BJ (cell line): ENCODE measurements around the gene FAM107B. TPM values are rescaled to one million over a fixed set of nuclear protein-coding genes. Genes with fewer than 3 reads are reported as not detected.

Experiments used
- CTCF ChIA-PET: fragments of 350-600 bp; formaldehyde crosslinking; extraction: SDS; loops from one replicate; lab custom pipeline; 2021; ENCODE audit warnings: antibody characterized with exemption, inconsistent platforms; lab: Yijun Ruan, JAX
- POLR2A ChIA-PET: fragments of 300-600 bp; sonication (Branson Sonifier 250); formaldehyde crosslinking; extraction: SDS; loops from one replicate; lab custom pipeline; 2021; ENCODE audit warnings: antibody characterized with exemption; lab: Charles Lee
- DNase-seq: peaks from one replicate; pipeline ENCODE4 v3.0.0-alpha.2; 2011; ENCODE audit warnings: low read depth
- H3K27me3 ChIP-seq: 2 replicates; pipeline ENCODE4 v1.6.0; 2011; ENCODE audit warnings: low read length; ENCODE audit not compliant: control insufficient read depth, insufficient read depth
- H3K36me3 ChIP-seq: 2 replicates; pipeline ENCODE4 v1.5.1; 2011; ENCODE audit warnings: low read length; ENCODE audit not compliant: control insufficient read depth, insufficient read depth
- H3K4me3 ChIP-seq: 2 replicates; pipeline ENCODE4 v1.5.1; 2011; ENCODE audit warnings: low read depth, mild to moderate bottlenecking, control low read depth, low read length
- polyA plus RNA-seq: library from polyadenylated mRNA; depleted of rRNA; stranded (reverse); fragments of >200 nt; gene quantifications from 2 replicates; pipeline ENCODE4 v1.2.3, GENCODE V29; 2011
- TF ChIP-seq, protein P1 (sequence below): IDR thresholded peaks from 2 replicates; pipeline ENCODE4 v1.5.1; 2011; ENCODE audit warnings: low read depth, mild to moderate bottlenecking, control low read depth, inconsistent platforms, low read length, moderate library complexity; ENCODE audit not compliant: insufficient read depth

The FAM107B gene
- polyA plus RNA-seq, 1 experiment = 11.3 TPM

DNA sequence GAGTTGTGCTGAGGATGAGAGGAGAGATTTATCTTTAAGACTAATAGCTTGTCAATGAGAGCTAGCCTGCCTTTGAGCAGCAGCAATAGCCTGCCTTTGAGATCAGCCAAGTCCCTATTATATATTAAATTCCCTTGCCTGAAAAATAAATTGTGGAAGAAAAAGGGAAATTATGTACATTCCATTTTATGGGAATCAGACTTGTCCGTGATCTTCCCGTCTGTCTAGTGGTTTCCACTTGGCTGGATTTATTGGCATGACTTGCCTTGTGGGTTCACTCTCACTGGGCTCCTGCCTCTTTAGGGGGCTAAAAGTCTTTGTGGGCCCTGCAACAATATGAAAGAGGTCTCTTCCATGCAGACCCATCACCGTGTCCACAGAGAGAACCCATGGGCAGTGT, 272.3 kb downstream of the FAM107B start:
- TF ChIP-seq, protein P1, sequence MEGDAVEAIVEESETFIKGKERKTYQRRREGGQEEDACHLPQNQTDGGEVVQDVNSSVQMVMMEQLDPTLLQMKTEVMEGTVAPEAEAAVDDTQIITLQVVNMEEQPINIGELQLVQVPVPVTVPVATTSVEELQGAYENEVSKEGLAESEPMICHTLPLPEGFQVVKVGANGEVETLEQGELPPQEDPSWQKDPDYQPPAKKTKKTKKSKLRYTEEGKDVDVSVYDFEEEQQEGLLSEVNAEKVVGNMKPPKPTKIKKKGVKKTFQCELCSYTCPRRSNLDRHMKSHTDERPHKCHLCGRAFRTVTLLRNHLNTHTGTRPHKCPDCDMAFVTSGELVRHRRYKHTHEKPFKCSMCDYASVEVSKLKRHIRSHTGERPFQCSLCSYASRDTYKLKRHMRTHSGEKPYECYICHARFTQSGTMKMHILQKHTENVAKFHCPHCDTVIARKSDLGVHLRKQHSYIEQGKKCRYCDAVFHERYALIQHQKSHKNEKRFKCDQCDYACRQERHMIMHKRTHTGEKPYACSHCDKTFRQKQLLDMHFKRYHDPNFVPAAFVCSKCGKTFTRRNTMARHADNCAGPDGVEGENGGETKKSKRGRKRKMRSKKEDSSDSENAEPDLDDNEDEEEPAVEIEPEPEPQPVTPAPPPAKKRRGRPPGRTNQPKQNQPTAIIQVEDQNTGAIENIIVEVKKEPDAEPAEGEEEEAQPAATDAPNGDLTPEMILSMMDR = no peak
- ChIA-PET CTCF (interaction anchor here (1.7 kb wide), 1 partner anchor 321 kb away, joined by 6 read pairs; no protein-coding TSS in a partner anchor), POLR2A (no interaction called here)
- no peak for DNase-seq
- Histone ChIP-seq H3K27me3 (no peaks in the 10 kb centered on the region), H3K36me3 (no peaks in the 10 kb centered on the region), H3K4me3 (no peak overlapping the region)

DNA sequence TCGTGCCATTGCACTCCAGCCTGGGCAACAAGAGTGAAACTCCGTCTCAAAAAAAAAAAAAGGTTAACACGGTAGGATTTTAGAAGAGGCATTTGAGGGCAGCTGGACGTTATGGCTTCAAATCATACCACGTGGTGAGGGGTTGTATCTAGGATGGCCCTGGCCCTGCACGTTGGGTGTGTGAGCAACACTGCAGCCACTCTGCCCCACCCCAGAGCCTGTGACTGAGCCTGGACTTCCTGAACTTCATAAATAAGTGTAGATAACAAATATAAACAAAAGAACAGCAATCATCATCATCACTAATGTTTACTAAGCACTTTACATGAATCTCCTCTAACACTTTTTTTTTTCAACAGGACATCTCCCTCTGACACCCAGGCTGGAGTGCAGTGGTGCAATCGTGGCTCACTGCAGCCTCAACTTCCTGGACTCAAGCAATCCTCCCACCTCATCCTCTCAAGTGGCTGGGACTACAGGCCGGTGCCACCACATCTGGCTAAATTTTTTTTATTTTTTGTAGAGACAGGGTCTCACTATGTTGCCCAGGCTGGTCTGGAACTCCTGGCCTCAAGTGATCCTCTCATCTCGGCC, 274.4 kb downstream of the FAM107B start:
- ChIA-PET POLR2A (interaction anchor here (0.7 kb wide), 1 partner anchor 198 kb away, joined by 7 read pairs; no protein-coding TSS in a partner anchor), CTCF (interaction anchor here (0.6 to 1.9 kb wide), 3 partner anchors 320 to 1264 kb away, joined by 3 to 15 read pairs (median 7); no protein-coding TSS in a partner anchor)
- H3K4me3 ChIP-seq = no peak overlapping the region
- no peak for DNase-seq
- H3K36me3 ChIP-seq = no peaks in the 10 kb centered on the region
- no peaks in the 10 kb centered on the region for H3K27me3 ChIP-seq
- TF ChIP-seq, protein P1 = no peak

DNA sequence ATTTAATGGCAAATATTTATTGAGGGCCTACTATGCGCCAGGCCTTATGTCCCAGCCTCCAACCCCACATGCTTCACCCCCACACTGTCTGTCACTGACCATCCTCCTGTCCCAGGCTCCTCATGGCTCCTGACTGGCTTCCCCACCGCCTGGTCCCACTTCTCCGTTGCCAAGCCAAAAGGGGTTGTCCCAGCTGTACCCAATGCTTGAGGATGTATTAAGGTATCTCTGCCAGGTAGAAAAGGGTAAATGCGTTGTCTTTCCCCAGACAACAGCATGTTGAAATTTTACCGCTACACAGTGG, 275.1 kb downstream of the FAM107B start:
- H3K36me3 ChIP-seq = no peaks in the 10 kb centered on the region
- no peak overlapping the region for H3K4me3 ChIP-seq
- ChIA-PET CTCF (interaction anchor here (0.6 to 2.3 kb wide), 9 partner anchors 10 to 903 kb away, joined by 3 to 16 read pairs (median 5); partner anchors contain the start of genes CDNF, HSPA14 and MSANTD7), POLR2A (interaction anchor here (0.7 kb wide), 1 partner anchor 197 kb away, joined by 7 read pairs; no protein-coding TSS in a partner anchor)
- TF ChIP-seq, protein P1 = no peak
- H3K27me3 ChIP-seq = no peaks in the 10 kb centered on the region
- no peak for DNase-seq

DNA sequence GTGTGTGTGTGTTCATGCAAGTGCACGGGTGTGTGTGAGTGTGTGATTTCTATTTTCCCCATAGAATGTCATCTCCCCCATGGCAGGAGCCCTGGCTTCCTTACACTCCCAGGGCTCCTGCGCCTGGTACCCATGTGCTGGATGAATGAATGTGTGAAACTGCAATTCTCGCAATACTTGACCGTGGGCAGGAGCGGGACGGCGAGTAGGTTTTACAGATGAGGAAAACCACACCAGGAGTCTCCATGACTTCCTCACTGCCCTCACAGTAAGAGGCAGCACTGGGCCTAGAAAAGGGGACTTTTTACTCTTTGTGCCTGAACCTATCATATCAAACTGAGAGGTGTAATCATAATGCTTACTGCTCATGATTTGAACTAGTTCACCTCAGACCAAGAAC, 276.4 kb downstream of the FAM107B start:
- Histone ChIP-seq H3K27me3 (no peaks in the 10 kb centered on the region), H3K4me3 (no peak overlapping the region), H3K36me3 (no peaks in the 10 kb centered on the region)
- TF ChIP-seq, protein P1 = no peak
- DNase-seq = no peak
- ChIA-PET POLR2A (no interaction called here), CTCF (interaction anchor here (0.6 to 2.3 kb wide), 7 partner anchors 8 to 779 kb away, joined by 3 to 16 read pairs (median 4); no protein-coding TSS in a partner anchor)

DNA sequence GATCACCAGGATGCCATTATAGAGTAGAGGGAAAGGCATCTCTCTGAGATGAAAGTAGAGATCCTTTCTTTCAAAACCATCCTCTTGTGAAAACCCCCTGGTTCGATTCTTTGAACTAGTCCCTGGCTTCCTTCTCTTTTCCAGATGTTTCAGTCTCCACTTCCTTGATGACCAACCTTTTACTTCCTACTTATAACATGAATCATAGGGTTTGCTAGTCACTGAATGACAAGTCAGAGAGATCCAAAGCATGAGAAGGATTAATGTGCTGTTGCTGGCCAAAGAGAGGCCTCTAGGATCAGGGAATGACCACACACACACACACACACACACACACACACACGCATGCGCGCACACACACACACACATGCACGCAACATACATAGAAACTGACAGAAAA, 282.9 kb downstream of the FAM107B start:
- Histone ChIP-seq H3K36me3 (no peaks in the 10 kb centered on the region), H3K4me3 (no peak overlapping the region), H3K27me3 (peaks cover 9% of the 10 kb centered on the region)
- CTCF ChIA-PET = no interaction called here
- POLR2A ChIA-PET = no interaction called here
- TF ChIP-seq, protein P1 = no peak
- DNase-seq = no peak
